GM12891 (cell line): Measurements from ENCODE around the gene DSCAM.

Experiments used
- PAX5 ChIP-seq: IDR thresholded peaks from 2 replicates; pipeline ENCODE4 v1.6.1; 2011; ENCODE audit warnings: low read length, moderate library complexity, mild to moderate bottlenecking; ENCODE audit not compliant: insufficient read depth, severe bottlenecking
- POLR2A ChIP-seq: IDR thresholded peaks from 2 replicates; pipeline ENCODE4 v1.6.1; 2011; ENCODE audit warnings: low read depth, low read length, control low read depth
- POLR2AphosphoS5 ChIP-seq: IDR thresholded peaks from 2 replicates; pipeline ENCODE4 v1.6.1; 2011; ENCODE audit warnings: low read depth, low read length, control low read depth
- POU2F2 ChIP-seq: IDR thresholded peaks from 2 replicates; pipeline ENCODE4 v1.6.1; 2011; ENCODE audit warnings: low read depth, mild to moderate bottlenecking, control low read depth, low read length, moderate library complexity
- SPI1 ChIP-seq: IDR thresholded peaks from 2 replicates; pipeline ENCODE4 v1.6.1; 2011; ENCODE audit warnings: low read depth, low read length, control low read depth
- TAF1 ChIP-seq: IDR thresholded peaks from 2 replicates; pipeline ENCODE4 v1.6.1; 2011; ENCODE audit warnings: low read depth, low read length, control low read depth

DNA sequence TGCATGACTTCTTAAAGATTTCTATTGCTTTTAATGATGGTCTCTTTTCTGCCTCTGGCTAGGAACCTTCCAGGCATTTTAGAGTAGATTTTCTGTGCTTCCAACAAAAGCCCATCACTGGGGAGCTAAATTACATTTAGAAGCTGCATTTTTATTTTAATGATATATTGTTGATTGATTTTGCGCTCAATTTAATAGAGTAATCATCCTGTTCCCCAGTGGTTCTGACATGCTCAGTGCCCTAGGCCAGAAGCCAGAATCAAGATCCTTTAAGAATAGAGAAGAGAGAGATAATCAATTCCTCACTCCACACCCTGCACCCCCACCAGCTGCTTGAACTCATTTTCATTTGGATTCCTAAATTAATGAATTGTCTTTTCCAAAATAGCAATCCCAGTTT, 881.9 kb downstream of the DSCAM start:
- no peak for TF ChIP-seq TAF1
- TF ChIP-seq POLR2A: no peak
- no peak for TF ChIP-seq POU2F2
- TF ChIP-seq POLR2AphosphoS5: no peak
- TF ChIP-seq SPI1: no peak
- TF ChIP-seq PAX5: no peak
